HepG2 (cell line): Measurements from ENCODE around the gene SPAG6. TPM values are rescaled to one million over a fixed set of nuclear protein-coding genes. Genes with fewer than 3 reads are reported as not detected.

Experiments used
- ATRX ChIP-seq: sonication (generic); formaldehyde crosslinking; IDR thresholded peaks from 2 replicates; pipeline ENCODE4 v1.4.0; 2020; ENCODE audit warnings: missing genetic modification reagents, borderline replicate concordance
- BCL6 ChIP-seq: IDR thresholded peaks from 2 replicates; pipeline ENCODE4 v1.6.1; 2016; ENCODE audit warnings: missing genetic modification reagents, missing compliant biosample characterization
- CHD2 ChIP-seq: IDR thresholded peaks from 2 replicates; pipeline ENCODE4 v1.6.1; 2011; ENCODE audit warnings: low read depth, low read length, improper control_type of control experiment
- MAFG ChIP-seq: sonication (generic); formaldehyde crosslinking; IDR thresholded peaks from 2 replicates; pipeline ENCODE4 v1.5.1; 2020; ENCODE audit warnings: mild to moderate bottlenecking, missing genetic modification reagents
- MIER2 ChIP-seq: IDR thresholded peaks from 2 replicates; pipeline ENCODE4 v1.6.1; 2016; ENCODE audit warnings: missing biosample characterization, missing genetic modification reagents
- NFE2L1 ChIP-seq: sonication (generic); formaldehyde crosslinking; IDR thresholded peaks from 2 replicates; pipeline ENCODE4 v1.4.0; 2020; ENCODE audit warnings: missing genetic modification reagents, mild to moderate bottlenecking, borderline replicate concordance
- NRL ChIP-seq: sonication (generic); formaldehyde crosslinking; IDR thresholded peaks from 2 replicates; pipeline ENCODE4 v1.5.0; 2020; ENCODE audit warnings: missing genetic modification reagents, mild to moderate bottlenecking, moderate library complexity, borderline replicate concordance
- PPARG ChIP-seq: conservative IDR thresholded peaks from 2 replicates; pipeline ENCODE4 v1.6.1; 2016; ENCODE audit warnings: missing biosample characterization, missing genetic modification reagents
- RXRA ChIP-seq: sonication (generic); formaldehyde crosslinking; IDR thresholded peaks from 2 replicates; pipeline ENCODE4 v1.5.1; 2020; ENCODE audit warnings: missing genetic modification reagents
- SNAPC4 ChIP-seq: sonication (generic); formaldehyde crosslinking; IDR thresholded peaks from 2 replicates; pipeline ENCODE4 v1.4.0; 2020; ENCODE audit warnings: mild to moderate bottlenecking, missing genetic modification reagents
- TSC22D2 ChIP-seq: sonication (generic); formaldehyde crosslinking; IDR thresholded peaks from 2 replicates; pipeline ENCODE4 v1.5.1; 2020; ENCODE audit warnings: missing genetic modification reagents, mild to moderate bottlenecking, borderline replicate concordance
- WIZ ChIP-seq: sonication (generic); formaldehyde crosslinking; IDR thresholded peaks from 2 replicates; pipeline ENCODE4 v1.5.1; 2020; ENCODE audit warnings: mild to moderate bottlenecking, missing genetic modification reagents
- ZBTB3 ChIP-seq: sonication (generic); formaldehyde crosslinking; IDR thresholded peaks from 2 replicates; pipeline ENCODE4 v1.4.0; 2020; ENCODE audit warnings: low read depth, mild to moderate bottlenecking, moderate library complexity, missing genetic modification reagents, borderline replicate concordance
- ZBTB40 ChIP-seq, 2 experiments: fragments of 450-650 bp in 1 of 2; sonication (generic) in 1 of 2; formaldehyde crosslinking in 1 of 2; IDR thresholded peaks; 2 replicates each; pipeline versions ENCODE4 v1.6.1 to v1.8.0; 2016 to 2022; ENCODE audit warnings: antibody characterized with exemption in 1 of 2, mild to moderate bottlenecking in 1 of 2, missing genetic modification reagents in 1 of 2
- ZSCAN12 ChIP-seq: sonication (generic); formaldehyde crosslinking; IDR thresholded peaks from 2 replicates; pipeline ENCODE4 v1.9.0; 2021; ENCODE audit warnings: mild to moderate bottlenecking, missing genetic modification reagents
- polyA plus RNA-seq, 8 experiments: library from polyadenylated mRNA; depleted of rRNA in 3 of 8; stranded (reverse) in 7 of 8; unstranded in 1 of 8; fragments of >200 nt; fragmentation: Illumina TruSeq in 4 of 8; extraction: Trizol in 4 of 8; gene quantifications; 2 replicates each; pipeline versions ENCODE4 v1.2.1 to v1.2.3, GENCODE V29; 2011 to 2016; ENCODE audit warnings: low read depth in 4 of 8, missing spikeins in 1 of 8, mixed read lengths in 1 of 8; ENCODE audit not compliant: insufficient read depth in 1 of 8
- total RNA-seq, 5 experiments: library from RNA; depleted of rRNA; stranded (reverse); fragments of >200 nt; fragmentation: Illumina TruSeq; extraction: Trizol; gene quantifications; 2 replicates each; pipeline ENCODE4 v1.2.3, GENCODE V29; 2016; ENCODE audit warnings: low read depth in 1 of 5

The SPAG6 gene
- total and polyA plus RNA-seq, 2 of the 13 experiments (the other 11 are each of a cell fraction or from before 2014, with no cell fraction given) = not detected

- TF ChIP-seq ZBTB40 (IDR thresholded peaks at IDR 0.05) (no peak), ZBTB40 (CRISPR knock-in tag; IDR thresholded peaks at IDR 0.05) (peak; percentile 68), BCL6 (CRISPR knock-in tag) (no peak; the same call in 1 of the 2 replicates), NFE2L1 (CRISPR knock-in tag) (no peak), MIER2 (CRISPR knock-in tag) (no peak), MAFG (no peak), RXRA (CRISPR knock-in tag) (peak; percentile 58), ZBTB3 (CRISPR knock-in tag) (no peak), WIZ (CRISPR knock-in tag) (no peak), ATRX (no peak), NRL (CRISPR knock-in tag) (peak; percentile 70; the same call in 1 of the 2 replicates), ZSCAN12 (CRISPR knock-in tag) (no peak), PPARG (CRISPR knock-in tag) (0 out of 2 replicates have a peak, but pooled peaks have one; percentile 39), TSC22D2 (CRISPR knock-in tag) (no peak), CHD2 (no peak), SNAPC4 (CRISPR knock-in tag) (no peak)
Observed at GRCh38 chr10:22316286-22317075, 28.8 kb upstream of the SPAG6 start, which contains the start of gene COMMD3 (continued).
